ENCODE measurements around the gene SIPA1L3. TPM values are rescaled to one million over a fixed set of nuclear protein-coding genes. Genes with fewer than 3 reads are reported as not detected.
A peak's percentile ranks its signal among the peaks of the same experiment; 100 is the strongest.

Gene SIPA1L3
- total RNA-seq, 6 donors from 2014 or later, result 57.3 to 91.6 (median 69.4) TPM

DNA sequence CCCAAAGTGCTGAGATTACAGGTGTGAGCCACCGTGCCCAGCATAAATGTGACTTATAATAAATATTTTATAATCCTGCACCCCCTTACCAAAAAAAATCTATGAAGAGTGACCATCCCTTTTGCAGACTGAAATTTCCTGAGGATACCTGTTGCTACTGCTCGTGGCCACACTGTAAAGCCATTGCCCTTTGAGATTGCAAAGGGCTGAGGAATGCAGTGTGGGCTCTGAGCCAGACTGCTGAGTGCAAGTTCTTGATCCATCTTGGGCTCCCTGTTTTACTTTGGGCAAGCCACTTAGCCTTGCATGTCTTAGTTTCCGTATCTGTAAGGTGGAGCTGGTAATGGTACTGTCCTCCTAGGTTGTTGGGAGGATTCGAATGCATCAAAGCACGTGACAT lies 23.4 kb downstream of the SIPA1L3 start:
- H3K9me3 ChIP-seq, result peaks cover 0 to 3% (median 2%) of the 10 kb centered on the region in 4 donors
- H3K27me3 ChIP-seq, result no peaks in the 10 kb centered on the region
- H3K4me3 ChIP-seq, result no peak overlapping the region
- H3K27ac ChIP-seq, result no peak overlapping the region
- TF ChIP-seq, protein P1, sequence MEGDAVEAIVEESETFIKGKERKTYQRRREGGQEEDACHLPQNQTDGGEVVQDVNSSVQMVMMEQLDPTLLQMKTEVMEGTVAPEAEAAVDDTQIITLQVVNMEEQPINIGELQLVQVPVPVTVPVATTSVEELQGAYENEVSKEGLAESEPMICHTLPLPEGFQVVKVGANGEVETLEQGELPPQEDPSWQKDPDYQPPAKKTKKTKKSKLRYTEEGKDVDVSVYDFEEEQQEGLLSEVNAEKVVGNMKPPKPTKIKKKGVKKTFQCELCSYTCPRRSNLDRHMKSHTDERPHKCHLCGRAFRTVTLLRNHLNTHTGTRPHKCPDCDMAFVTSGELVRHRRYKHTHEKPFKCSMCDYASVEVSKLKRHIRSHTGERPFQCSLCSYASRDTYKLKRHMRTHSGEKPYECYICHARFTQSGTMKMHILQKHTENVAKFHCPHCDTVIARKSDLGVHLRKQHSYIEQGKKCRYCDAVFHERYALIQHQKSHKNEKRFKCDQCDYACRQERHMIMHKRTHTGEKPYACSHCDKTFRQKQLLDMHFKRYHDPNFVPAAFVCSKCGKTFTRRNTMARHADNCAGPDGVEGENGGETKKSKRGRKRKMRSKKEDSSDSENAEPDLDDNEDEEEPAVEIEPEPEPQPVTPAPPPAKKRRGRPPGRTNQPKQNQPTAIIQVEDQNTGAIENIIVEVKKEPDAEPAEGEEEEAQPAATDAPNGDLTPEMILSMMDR (IDR thresholded peaks at IDR 0.05), result no peak
- TF ChIP-seq POLR2AphosphoS5 (IDR thresholded peaks at IDR 0.05) (no peak), EP300 (IDR thresholded peaks at IDR 0.05) (no peak), POLR2A (IDR thresholded peaks at IDR 0.05) (no peak)
- ATAC-seq (ENCODE audit: low FRiP score in 2 of 2) (peak in 1 of 2 donors; percentile 28), DNase-seq (peak in 1 of 2 donors; percentile 59)
- no peaks in the 10 kb centered on the region for H3K36me3 ChIP-seq
- peaks cover 8 to 32% (median 14%) of the 10 kb centered on the region in 4 donors for H3K4me1 ChIP-seq
- WGBS, 2 donors, result 79 to 86% methylated on average over 5 of the region's 5 CpGs

DNA sequence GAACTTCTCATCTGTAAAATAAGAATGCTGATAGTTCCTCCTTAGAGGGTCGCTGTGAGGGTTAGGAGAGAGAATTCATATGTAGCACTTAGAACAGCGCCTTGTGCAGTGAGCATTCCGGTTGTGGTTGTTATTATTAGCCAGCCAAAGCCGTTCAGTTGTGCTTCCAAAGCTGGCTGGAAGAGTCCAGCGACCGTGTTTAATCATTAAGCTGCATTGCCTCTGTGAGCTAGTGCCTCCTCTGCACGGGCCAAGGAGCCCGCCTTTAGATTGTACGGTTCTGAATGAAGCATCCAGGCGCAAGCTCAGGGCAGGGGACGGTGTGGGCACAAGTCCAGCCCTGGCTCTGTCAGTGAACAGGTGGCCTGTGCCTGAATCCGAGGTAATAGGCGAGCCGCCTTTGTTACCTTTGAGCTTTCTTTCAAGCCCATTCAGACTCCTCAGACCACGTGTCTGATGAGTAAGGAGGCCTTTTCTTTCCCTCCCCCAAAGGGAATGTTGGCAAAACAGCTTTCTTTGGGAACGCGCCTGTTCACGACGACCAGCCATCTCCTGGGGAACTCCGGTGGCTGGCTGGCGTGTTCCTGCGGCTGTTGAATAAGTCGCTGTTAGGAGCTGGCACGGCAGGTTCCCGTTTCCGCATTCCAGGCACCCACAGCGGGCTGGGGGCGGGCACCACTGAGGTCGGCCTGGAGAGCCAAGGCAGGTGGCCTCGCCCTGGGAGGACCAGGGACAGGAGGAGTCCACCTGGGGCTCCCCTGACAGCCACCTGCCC lies 25.1 kb downstream of the SIPA1L3 start:
- ATAC-seq (ENCODE audit: low FRiP score in 2 of 2), result peak; percentile 72 to 89
- Histone ChIP-seq H3K27ac (peak overlapping the region; percentile 69 to 80 (median 78)), H3K36me3 (no peaks in the 10 kb centered on the region), H3K4me1 (peaks cover 8 to 35% (median 11%) of the 10 kb centered on the region in 4 donors), H3K4me3 (peak overlapping the region in 3 of 4 donors; percentile 20 to 43 (median 38)), H3K9me3 (peaks cover 0 to 10% (median 5%) of the 10 kb centered on the region in 4 donors), H3K27me3 (no peaks in the 10 kb centered on the region)
- WGBS, 2 donors, result 40 to 50% methylated on average over 30 of the region's 30 CpGs
- DNase-seq, result peak; percentile 91 to 92
- TF ChIP-seq POLR2AphosphoS5 (IDR thresholded peaks at IDR 0.05) (peak in 1 of 2 donors; percentile 8), POLR2A (IDR thresholded peaks at IDR 0.05) (peak in 3 of 4 donors; percentile 9 to 51 (median 37))
- TF ChIP-seq, protein P1 (IDR thresholded peaks at IDR 0.05), result no peak

DNA sequence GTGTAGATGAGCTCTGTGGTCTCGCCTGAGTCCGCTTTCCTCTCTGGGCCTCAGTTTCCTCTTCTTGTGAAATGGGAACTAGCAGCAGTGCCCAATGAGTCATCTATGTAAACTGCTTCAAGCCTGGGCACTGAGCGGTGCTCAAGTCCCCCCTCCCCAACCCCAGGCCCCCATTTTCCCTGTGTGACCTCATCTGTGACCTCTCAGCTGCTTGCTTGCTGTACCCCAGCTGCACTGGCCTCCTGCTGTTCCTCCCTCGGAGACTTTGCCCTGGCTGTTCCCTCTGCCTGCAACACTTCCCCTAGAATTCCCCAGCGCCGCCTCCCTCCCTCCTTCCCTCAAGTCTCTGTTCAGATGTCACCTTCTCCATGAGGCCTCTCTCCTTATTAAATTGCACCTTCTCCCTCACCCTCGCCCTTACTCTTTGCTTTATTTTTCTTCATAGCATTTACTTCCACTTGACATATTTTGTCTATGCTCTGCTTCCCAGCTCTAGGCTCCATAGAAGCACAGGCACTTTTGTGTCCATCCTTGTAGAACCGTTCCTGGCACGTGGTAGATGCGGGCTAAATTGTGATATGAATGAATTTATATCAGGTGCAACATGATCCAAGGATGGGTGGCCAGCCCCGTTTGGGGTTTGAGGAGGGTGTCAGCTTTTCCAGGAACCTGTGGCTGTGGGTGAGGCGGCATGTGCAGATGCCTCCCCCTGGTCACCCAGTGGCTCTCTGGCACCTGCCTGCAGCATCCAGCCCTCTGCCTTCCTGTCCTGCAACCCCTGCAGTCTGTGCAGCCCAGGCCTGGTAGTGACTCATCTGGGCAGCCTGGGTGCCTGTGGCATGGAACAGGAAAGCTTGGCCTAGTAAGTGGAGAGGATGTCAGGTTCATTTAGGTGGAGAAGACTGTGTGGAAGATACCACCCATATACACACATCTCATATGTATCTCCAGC lies 26.3 kb downstream of the SIPA1L3 start:
- Histone ChIP-seq H3K4me1 (peaks cover 8 to 35% (median 11%) of the 10 kb centered on the region in 4 donors), H3K27me3 (no peaks in the 10 kb centered on the region), H3K9me3 (peaks cover 0 to 10% (median 5%) of the 10 kb centered on the region in 4 donors), H3K4me3 (peak overlapping the region in 3 of 4 donors; percentile 20 to 43 (median 38)), H3K36me3 (no peaks in the 10 kb centered on the region), H3K27ac (peak overlapping the region; percentile 69 to 80 (median 78))
- ATAC-seq (ENCODE audit: low FRiP score in 2 of 2) (peak in 1 of 2 donors; percentile 11), DNase-seq (peak in 1 of 2 donors; percentile 34)
- TF ChIP-seq EP300 (IDR thresholded peaks at IDR 0.05) (no peak), POLR2A (IDR thresholded peaks at IDR 0.05) (no peak), POLR2AphosphoS5 (IDR thresholded peaks at IDR 0.05) (no peak)
- TF ChIP-seq, protein P1 (IDR thresholded peaks at IDR 0.05), result no peak
- 42 to 64% methylated on average over 11 to 12 of the region's 12 CpGs for WGBS, 2 donors

DNA sequence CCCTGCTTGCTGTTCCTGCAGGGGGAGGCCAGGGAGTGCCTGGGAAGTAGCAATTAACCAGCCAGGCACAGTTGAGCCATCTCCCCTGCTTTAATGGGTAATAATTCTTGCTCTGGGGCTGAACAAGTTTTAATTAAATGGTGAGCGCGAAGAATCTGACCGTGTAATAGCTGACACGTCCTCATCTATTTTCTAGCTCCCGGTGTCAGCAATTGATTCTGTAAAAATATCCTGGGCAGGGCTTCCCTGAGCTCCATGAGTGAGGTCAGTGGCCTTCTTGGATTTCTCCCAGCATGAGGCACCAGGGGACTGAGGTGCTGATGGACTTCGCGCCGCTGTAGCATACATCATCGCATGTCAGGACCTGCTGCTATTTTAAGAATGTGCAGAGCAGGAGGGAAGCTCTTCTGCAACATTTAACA lies 26.9 kb downstream of the SIPA1L3 start:
- Histone ChIP-seq H3K4me1 (peaks cover under 1 to 35% (median 10%) of the 10 kb centered on the region in 4 donors), H3K36me3 (no peaks in the 10 kb centered on the region), H3K27ac (peak overlapping the region in 2 of 4 donors; percentile 33 to 77), H3K9me3 (peaks cover 0 to 10% (median 5%) of the 10 kb centered on the region in 4 donors), H3K4me3 (peak overlapping the region in 1 of 4 donors; percentile 43), H3K27me3 (no peaks in the 10 kb centered on the region)
- 71 to 72% methylated on average over 8 to 9 of the region's 9 CpGs for WGBS, 2 donors
- TF ChIP-seq POLR2AphosphoS5 (IDR thresholded peaks at IDR 0.05), result no peak
- no peak for TF ChIP-seq EP300 (IDR thresholded peaks at IDR 0.05)
- TF ChIP-seq, protein P1 (IDR thresholded peaks at IDR 0.05), result no peak
- TF ChIP-seq POLR2A (IDR thresholded peaks at IDR 0.05), result no peak
- peak in 1 of 2 donors; percentile 61 for ATAC-seq (ENCODE audit: low FRiP score in 2 of 2)
- no peak for DNase-seq

Measured in upper lobe of left lung (tissue), 6 donors.